ENCODE data around the gene BANK1. TPM values are rescaled to one million over a fixed set of nuclear protein-coding genes. Genes with fewer than 3 reads are reported as not detected.

The BANK1 gene
- total RNA-seq, 1 experiment from 2014 or later: not detected

GRCh38 chr4:102022343-102022742 is 231.8 kb downstream of the BANK1 start:
- DNase-seq (ENCODE audit: low read depth): no peak

GRCh38 chr4:102027961-102028360 is 237.4 kb downstream of the BANK1 start:
- no peak for DNase-seq (ENCODE audit: low read depth)

GRCh38 chr4:102031406-102031805 is 240.9 kb downstream of the BANK1 start:
- no peak for DNase-seq (ENCODE audit: low read depth)

GRCh38 chr4:102036016-102036415 is 245.5 kb downstream of the BANK1 start:
- DNase-seq (ENCODE audit: low read depth): no peak

GRCh38 chr4:102036619-102037376 is 246.3 kb downstream of the BANK1 start:
- peak; percentile 74 for DNase-seq (ENCODE audit: low read depth)

GRCh38 chr4:102037566-102037965 is 247.0 kb downstream of the BANK1 start:
- DNase-seq (ENCODE audit: low read depth): peak; percentile 12

GRCh38 chr4:102042871-102043802 is 252.6 kb downstream of the BANK1 start:
- no peak for DNase-seq (ENCODE audit: low read depth)

GRCh38 chr4:102047616-102048015 is 257.1 kb downstream of the BANK1 start:
- no peak for DNase-seq (ENCODE audit: low read depth)

GRCh38 chr4:102055805-102056204 is 265.3 kb downstream of the BANK1 start:
- DNase-seq (ENCODE audit: low read depth): no peak

GRCh38 chr4:102057122-102057521 is 266.6 kb downstream of the BANK1 start:
- DNase-seq (ENCODE audit: low read depth): no peak

GRCh38 chr4:102061133-102061532 is 270.6 kb downstream of the BANK1 start:
- DNase-seq (ENCODE audit: low read depth): no peak

- DNase-seq (ENCODE audit: low read depth): no peak
Measured at GRCh38 chr4:102064747-102065442, 274.4 kb downstream of the BANK1 start.

GRCh38 chr4:102076622-102077021 is 286.1 kb downstream of the BANK1 start:
- DNase-seq (ENCODE audit: low read depth): no peak

- DNase-seq (ENCODE audit: low read depth): no peak
Measured at GRCh38 chr4:102080184-102080583, 289.7 kb downstream of the BANK1 start.

- no peak for DNase-seq (ENCODE audit: low read depth)
Measured at GRCh38 chr4:102089850-102090621, 299.5 kb downstream of the BANK1 start.

- DNase-seq (ENCODE audit: low read depth): no peak
Measured at GRCh38 chr4:102091656-102092055, 301.1 kb downstream of the BANK1 start.

- no peak for DNase-seq (ENCODE audit: low read depth)
Measured at GRCh38 chr4:102094481-102094880, 304.0 kb downstream of the BANK1 start.

GRCh38 chr4:102103368-102103767 is 312.8 kb downstream of the BANK1 start:
- no peak for DNase-seq (ENCODE audit: low read depth)

- DNase-seq (ENCODE audit: low read depth): no peak
Measured at GRCh38 chr4:102104278-102104677, 313.7 kb downstream of the BANK1 start.

- no peak for DNase-seq (ENCODE audit: low read depth)
Measured at GRCh38 chr4:102105983-102106382, 315.5 kb downstream of the BANK1 start.

GRCh38 chr4:102114118-102114630 is 323.6 kb downstream of the BANK1 start:
- DNase-seq (ENCODE audit: low read depth): no peak
